ENCODE measurements around the gene CCDC88C.

GRCh38 chr14:91415794-91416743 lies 1.6 kb downstream of the CCDC88C start:
- TF ChIP-seq CTCF (IDR thresholded peaks at IDR 0.05) (peak in 1 of 4 experiments; percentile 8), POLR2AphosphoS5 (IDR thresholded peaks at IDR 0.05) (peak; percentile 37)

All from prostate gland (tissue), 2 donors.